GF-D8 (cell line): ENCODE data around the gene SYNPR.

Source experiments
- DNase-seq: peaks from one replicate; lab custom pipeline; 2025; lab: John Stamatoyannopoulos, UW

Gene SYNPR

DNA sequence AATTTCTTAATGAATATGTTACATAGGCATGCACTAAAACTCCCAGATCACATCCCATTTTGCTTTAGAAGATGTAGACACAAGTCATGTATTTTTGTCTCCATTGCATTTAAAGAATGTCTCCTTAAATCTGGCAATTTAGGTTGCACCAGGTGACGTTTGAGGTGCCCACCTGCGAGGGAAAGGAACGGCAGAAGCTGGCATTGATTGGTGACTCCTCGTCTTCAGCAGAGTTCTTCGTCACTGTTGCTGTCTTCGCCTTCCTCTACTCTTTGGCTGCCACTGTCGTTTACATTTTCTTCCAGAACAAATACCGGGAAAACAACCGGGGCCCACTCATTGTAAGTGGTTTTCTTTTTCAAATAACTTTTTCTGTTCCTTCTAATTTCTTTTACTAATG lies 278.3 kb downstream of the SYNPR start:
- no peak for DNase-seq

DNA sequence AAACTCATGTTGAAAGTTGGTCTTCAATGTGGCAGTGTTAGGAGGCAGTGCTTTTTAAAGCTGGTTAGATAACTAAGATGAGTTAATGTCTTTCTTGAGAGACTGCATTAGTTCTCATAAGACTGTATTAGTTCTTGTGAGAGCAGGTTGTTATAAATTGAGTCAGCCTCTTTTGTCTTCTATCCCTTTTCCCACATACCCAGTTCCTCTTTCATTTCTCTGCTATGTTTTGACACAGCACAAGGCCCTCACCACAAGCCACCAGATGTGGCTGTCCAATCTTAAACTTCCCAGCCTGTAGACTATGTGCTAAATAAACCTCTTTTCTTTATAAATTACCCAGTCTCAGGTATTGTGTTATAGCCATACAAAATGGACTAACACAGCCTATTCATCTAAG lies 279.8 kb downstream of the SYNPR start:
- no peak for DNase-seq

- DNase-seq, result no peak
Observed at GRCh38 chr3:63559884-63560283, 281.8 kb downstream of the SYNPR start.

- DNase-seq, result no peak
Observed at GRCh38 chr3:63561879-63562278, 283.8 kb downstream of the SYNPR start.

DNA sequence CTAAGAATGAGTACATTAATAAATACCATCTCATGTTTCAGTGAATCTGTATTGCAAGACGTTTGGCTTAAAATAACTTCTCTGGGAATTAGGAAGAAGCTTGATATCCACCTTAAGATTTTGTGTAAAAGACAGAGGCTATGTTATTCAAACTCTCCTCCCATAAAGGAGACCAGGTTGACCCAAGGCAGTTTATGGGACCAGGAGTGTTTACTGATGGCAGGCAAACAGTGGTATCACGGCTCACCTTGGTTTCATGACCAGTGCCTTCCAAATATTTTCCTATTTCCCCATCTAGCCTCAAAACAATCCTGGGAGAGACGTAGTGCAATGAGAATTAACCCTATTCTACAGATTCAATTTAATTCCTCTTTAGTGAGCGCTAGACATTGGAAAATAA lies 284.2 kb downstream of the SYNPR start:
- DNase-seq, result no peak

DNA sequence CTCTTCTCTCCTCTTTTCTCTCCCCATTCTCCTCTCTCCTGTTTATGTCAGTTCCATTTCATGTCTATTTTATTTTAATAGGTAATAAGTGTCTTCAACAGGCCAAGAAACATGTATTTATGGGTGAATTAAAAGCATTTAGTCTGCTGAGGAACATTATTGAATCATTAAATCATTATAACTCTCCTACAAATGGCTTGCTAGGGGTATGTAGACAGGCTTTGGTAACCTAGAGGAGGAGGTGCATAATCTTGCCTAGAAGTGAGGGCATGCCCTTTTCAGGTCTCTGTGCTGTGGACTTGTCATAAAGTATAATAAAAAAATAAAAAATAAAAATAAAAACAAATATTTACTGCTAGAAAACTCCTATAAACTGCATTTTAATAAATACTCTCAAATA lies 285.5 kb downstream of the SYNPR start:
- no peak for DNase-seq

DNA sequence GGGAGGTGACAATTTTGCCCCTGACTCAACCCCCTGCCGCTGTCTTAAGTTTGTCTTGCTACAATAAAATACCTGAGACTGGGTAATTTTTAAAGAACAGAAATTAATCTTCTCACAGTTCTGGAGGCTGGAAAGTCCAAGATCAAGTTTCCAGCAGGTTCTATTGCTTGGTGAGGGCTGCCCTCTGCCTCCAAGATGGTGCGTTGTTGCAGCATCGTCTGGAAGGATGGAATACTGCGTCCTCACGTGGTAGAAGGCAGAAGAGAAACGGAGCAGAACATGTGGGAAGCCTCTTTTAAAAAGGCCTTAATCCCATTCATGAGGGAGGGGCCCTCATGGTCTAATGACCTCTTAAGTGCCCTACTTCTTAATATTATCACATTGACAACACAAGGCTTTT lies 287.1 kb downstream of the SYNPR start:
- DNase-seq, result no peak

DNA sequence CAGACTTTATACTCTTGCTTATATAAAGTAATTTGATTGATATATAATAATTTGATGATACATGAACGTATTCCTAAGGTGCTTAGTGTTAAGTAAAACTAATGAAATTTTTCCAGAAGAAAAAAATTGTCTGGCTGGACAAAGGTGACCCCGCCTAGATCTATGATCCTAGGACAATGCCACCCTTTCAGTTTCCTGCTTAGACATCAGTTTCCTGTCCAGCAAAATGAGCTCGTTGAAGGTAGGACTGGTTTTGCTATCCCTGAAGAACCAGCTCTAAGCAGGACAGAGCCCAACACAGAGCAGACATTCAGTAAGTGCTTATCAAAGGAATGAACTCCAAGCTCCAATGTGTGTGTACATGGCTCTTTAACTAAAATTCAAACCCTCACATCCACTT lies 293.6 kb downstream of the SYNPR start:
- no peak for DNase-seq

- DNase-seq, result no peak
Observed at GRCh38 chr3:63576846-63577245, 298.7 kb downstream of the SYNPR start.

DNA sequence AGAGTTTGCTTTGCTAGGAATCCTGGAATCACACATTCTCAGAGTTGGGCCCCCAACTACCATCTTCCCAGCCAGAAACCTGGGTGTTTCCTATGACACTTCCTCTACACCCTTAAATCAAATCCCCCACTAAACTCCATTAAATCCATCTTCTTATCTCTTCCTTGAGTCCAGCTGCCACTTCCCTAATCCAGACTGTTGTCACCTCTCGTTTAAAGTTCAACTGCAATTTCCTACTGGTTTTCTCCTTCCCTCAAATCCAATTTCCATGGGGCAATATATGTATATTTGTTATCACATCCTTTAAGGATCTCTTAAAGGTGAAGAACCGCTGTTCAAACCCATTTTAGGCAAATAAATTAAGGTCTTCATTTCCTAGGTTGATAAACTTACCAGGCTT lies 300.8 kb downstream of the SYNPR start:
- no peak for DNase-seq

DNA sequence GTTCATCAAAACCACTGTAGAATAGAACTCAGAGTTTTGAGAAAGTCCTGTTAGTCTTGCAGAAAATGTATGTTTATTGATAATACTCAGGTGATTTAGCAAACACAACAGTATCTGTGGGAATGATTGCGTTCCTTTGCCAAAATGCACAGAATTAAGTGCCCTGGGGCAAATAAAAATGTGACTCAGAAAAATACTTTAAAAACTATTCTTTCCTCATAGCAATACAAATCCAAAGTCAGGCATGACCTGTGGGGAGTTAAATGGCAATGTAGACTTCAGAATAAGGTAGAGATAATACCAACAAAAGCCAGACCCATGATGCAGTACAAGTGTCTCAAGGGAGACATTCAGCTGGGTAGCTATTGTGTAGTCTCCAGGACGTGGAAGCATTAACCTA lies 302.0 kb downstream of the SYNPR start:
- no peak for DNase-seq

DNA sequence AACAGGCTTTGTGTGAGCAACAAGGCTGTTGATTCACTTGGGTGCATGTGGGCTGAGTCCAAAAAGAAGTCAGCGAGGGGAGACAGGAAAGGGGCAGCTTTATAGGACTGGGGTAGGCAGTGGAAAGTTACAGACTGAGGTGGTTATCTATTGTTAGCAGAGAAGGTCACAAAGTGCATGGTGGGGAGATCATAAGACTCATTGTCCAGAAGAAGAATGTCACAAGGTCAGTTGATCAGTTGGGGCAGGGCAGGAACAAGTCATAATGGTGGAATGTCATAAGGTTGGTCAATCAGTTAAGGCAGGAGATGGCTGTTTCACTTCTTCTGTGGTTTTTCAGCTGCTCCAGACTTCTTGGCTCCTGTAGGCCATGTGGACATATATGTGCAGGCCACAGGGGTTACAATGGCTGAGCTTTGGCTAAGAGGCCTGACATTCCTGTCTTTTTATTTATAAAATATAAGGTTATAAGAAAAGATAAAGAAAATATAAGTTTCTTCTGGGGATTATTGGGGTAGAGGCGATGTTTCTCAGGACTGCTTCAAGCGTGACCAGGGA lies 304.9 kb downstream of the SYNPR start:
- DNase-seq, result no peak

- DNase-seq, result no peak
Observed at GRCh38 chr3:63584681-63585080, 306.6 kb downstream of the SYNPR start.

- no peak for DNase-seq
Observed at GRCh38 chr3:63585927-63586326, 307.8 kb downstream of the SYNPR start.

DNA sequence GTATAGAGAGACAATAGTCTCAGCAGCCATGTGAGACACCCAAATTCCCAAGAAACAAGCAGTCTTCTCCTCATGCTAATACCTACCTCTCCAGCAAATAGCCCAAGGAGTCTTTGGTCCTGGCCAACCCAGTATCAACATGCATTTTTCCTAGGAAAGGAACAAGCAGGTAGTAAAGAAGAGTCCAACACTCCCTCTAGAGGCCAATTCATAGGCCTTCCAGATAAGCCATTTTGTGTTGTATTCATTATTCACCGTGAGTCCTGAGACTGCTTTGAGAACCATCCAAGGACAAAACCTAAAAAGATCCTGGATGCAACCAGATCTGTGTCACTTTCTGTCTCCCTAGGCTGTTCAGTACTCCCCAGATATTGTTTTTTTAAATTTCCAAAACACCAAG lies 310.8 kb downstream of the SYNPR start:
- DNase-seq, result no peak

GRCh38 chr3:63593779-63594178 lies 315.7 kb downstream of the SYNPR start:
- DNase-seq, result no peak

DNA sequence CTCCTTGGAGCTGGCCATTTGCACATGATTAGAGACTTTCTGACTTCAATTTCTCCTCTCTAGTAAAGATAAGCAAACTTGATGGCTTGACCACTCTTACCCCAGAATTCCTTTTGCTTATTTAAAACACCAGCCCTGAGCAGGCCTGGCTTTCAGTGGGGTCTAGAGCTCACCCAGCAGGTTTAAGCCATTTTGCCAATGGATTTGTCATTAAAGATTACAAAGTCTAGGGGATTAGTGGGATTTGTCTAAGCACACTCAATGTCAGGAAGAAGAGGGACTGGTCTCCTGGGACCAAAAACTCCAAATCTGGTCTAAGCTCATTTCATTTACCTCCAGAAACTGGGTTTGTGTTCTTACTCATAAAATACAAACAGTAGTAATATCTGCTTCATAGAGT lies 317.1 kb downstream of the SYNPR start:
- DNase-seq, result no peak

DNA sequence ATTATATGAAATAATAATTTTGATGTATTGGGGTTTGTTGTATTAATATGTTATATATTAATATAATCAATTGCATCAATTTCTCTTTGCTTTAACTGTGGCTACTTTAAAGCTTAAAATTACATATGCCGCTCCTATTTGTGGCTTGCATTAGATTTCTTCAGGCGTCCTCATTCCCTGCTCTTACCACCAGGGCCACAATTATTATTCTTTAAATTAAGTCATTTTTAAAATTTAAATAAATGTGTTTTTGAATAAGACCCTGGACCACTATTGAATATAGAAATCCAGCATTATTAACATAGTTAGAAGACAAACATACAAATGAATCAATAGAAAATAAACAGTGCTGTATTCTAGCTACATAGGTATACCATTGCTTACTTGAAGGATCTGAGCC lies 318.9 kb downstream of the SYNPR start:
- no peak for DNase-seq

- no peak for DNase-seq
Observed at GRCh38 chr3:63607716-63608115, 329.6 kb downstream of the SYNPR start.

DNA sequence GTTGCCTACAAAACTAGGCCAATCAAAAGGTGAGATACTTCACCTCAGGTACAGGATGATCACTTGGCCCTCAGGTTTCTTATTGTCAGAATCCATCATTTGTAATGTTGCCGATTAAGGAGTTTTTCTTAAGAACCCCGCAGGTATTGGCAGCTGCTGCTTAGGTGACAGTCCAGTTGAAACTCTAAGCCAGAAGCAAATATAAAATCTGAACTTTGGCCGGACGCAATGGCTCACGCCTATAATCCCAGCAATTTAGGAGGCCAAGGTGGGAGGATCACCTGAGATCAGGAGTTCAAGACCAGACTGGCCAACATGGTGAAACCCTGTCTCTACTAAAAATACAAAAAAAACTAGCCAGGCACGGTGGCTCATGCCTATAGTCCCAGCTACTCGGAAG lies 331.3 kb downstream of the SYNPR start:
- no peak for DNase-seq

DNA sequence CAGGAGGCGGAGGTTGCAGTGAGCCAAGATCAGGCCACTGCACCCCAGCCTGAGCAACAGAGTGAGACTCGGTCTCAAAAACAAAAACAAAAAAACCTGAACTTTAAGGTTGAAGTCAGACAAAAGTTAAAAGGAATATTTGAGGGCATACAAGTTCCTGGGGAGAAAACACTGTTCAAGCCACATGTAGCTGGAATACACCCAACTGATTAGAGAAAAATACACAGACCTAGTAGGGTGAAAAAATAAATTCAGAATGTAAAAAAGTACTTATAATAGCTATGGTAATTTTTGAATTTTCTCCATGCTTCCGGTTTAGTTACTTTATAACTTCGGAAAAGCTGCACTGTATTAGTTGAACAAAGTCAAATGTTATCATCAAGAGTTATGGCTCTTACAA lies 331.7 kb downstream of the SYNPR start:
- no peak for DNase-seq

- no peak for DNase-seq
Observed at GRCh38 chr3:63611382-63611781, 333.3 kb downstream of the SYNPR start.

DNA sequence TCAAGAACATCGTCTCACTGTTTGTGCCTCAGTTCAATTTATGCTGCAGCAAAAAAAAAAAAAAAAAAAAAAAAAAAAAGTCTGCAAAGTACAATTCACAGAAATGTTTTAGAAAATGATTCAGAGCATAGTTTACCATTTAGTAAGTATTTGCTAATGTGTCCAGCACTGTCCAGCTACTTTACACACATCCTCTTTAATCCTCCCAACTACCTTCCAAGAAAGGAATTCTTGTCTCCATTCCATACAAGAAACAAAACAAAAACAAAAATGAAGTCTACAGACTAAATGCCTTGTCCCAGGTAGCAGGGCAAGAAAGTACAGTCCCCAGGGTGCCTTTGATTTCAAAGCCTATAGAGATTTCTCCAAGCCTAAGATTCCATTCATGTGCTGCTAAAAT lies 335.5 kb downstream of the SYNPR start:
- DNase-seq, result no peak

DNA sequence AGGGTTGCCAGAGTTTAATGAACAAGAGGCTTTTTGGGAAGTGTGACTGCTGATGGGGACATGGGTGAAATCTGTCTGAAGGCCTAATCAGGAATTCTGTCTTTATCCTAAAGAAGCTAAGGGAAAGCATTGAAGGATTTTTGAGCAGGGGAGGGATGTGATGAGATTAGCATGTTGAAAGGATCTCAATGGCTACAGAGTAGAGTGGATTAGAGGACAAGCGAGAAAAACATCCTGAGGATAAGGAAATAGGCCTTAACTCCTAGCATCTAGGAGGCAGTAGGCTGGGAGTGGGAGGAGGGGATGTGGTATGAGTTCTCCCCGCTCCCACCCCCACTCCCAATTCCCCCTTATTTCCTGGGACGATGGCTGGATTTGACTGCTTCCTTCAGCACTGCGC lies 339.3 kb downstream of the SYNPR start:
- DNase-seq, result no peak

GRCh38 chr3:63624941-63625560 lies 346.9 kb downstream of the SYNPR start:
- no peak for DNase-seq
